Smooth muscle cell (in vitro differentiated cells): Measurements from ENCODE around the gene ZNF613. TPM values are rescaled to one million over a fixed set of nuclear protein-coding genes. Genes with fewer than 3 reads are reported as not detected.
"Not testable (repeated sequence)": the region's sequence is repeated elsewhere in the genome, so short reads cannot be mapped to it uniquely, and the experiment has no call there.

Source experiments
- DNase-seq: peaks from one replicate; lab custom pipeline; 2025; ENCODE audit not compliant: unreplicated experiment; lab: John Stamatoyannopoulos, UW
- H2AFZ ChIP-seq: fragments of 200-600 bp; sonication (generic); 2 replicates; pipeline ENCODE4 v1.6.0; 2016; ENCODE audit warnings: antibody characterized with exemption, low read depth, mild to moderate bottlenecking
- H3F3A ChIP-seq: fragments of 200-600 bp; sonication (generic); 2 replicates; pipeline ENCODE4 v1.6.0; 2017; ENCODE audit warnings: antibody characterized with exemption, low read depth
- H3K27ac ChIP-seq: fragments of 200-600 bp; sonication (generic); 2 replicates; pipeline ENCODE4 v1.5.1; 2016; ENCODE audit warnings: low read depth, mild to moderate bottlenecking
- H3K27me3 ChIP-seq: fragments of 200-600 bp; sonication (generic); 2 replicates; pipeline ENCODE4 v1.6.1; 2016; ENCODE audit warnings: low read depth, mild to moderate bottlenecking
- H3K36me3 ChIP-seq: fragments of 200-600 bp; sonication (generic); 2 replicates; pipeline ENCODE4 v1.5.1; 2016; ENCODE audit warnings: low read depth
- H3K4me1 ChIP-seq: fragments of 200-600 bp; sonication (generic); 2 replicates; pipeline ENCODE4 v1.5.1; 2016; ENCODE audit warnings: low read depth
- H3K4me2 ChIP-seq: fragments of 200-600 bp; sonication (generic); 2 replicates; pipeline ENCODE4 v1.6.0; 2016; ENCODE audit warnings: mild to moderate bottlenecking
- H3K4me3 ChIP-seq: fragments of 200-600 bp; sonication (generic); 2 replicates; pipeline ENCODE4 v1.5.1; 2016; ENCODE audit warnings: mild to moderate bottlenecking
- H3K79me2 ChIP-seq: fragments of 200-600 bp; sonication (generic); 2 replicates; pipeline ENCODE4 v1.6.0; 2016; ENCODE audit warnings: low read depth, mild to moderate bottlenecking
- H3K9ac ChIP-seq: fragments of 200-600 bp; sonication (generic); 2 replicates; pipeline ENCODE4 v1.6.0; 2016; ENCODE audit warnings: low read depth
- H3K9me3 ChIP-seq: fragments of 200-600 bp; sonication (generic); replicated peaks from 2 replicates; pipeline ENCODE4 v1.5.1; 2016; ENCODE audit warnings: low read depth
- H4K20me1 ChIP-seq: fragments of 200-600 bp; sonication (generic); 2 replicates; pipeline ENCODE4 v1.6.0; 2016; ENCODE audit warnings: low read depth
- WGBS: methylation state at CpG from one replicate; pipeline ENCODE4 v1.1.7; 2016; ENCODE audit warnings: low lambda C conversion rate; 5-methylcytosine and 5-hydroxymethylcytosine counted together
- polyA plus RNA-seq: library from polyadenylated mRNA; unstranded; fragments of >200 nt; fragmentation: Nextera tagmentation; extraction: Ambion mirVana; gene quantifications from 2 replicates; pipeline ENCODE4 v1.2.1, GENCODE V29; 2016
- total RNA-seq: library from RNA; depleted of rRNA; stranded (reverse); fragments of >200 nt; gene quantifications from 2 replicates; pipeline ENCODE4 v1.2.3, GENCODE V29; 2014
- TF ChIP-seq, protein P1 (sequence below): fragments of 200-600 bp; sonication (generic); IDR thresholded peaks from 2 replicates; pipeline ENCODE4 v1.5.1; 2017; ENCODE audit warnings: borderline replicate concordance, mild to moderate bottlenecking, antibody characterized with exemption; ENCODE audit not compliant: insufficient read depth, poor library complexity, severe bottlenecking

ZNF613 gene
- total and polyA plus RNA-seq, 2 experiments from 2014 or later, result 3.8 to 3.9 TPM

DNA sequence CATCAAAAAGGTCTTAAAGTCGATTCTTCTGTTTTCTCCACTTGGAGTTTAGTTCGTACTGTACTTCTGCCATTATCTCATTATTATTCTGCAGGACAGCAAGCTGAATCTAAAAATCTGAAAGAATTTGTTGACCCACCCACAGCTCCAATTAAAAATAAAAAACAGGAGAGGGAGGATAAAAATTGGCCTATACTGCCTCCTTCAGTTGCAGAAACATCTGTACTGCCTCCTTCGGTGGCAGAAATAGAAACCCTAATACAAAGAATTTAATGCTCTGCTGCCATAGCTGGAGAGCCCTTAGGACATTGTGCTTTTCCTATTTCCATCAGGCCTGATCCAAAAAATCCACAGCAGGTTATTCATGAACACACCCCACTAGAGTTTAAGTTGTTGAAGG is 49.6 kb downstream of the ZNF613 start:
- H3K4me2 ChIP-seq, result no peak overlapping the region
- no peak overlapping the region for H3K9ac ChIP-seq
- H3F3A ChIP-seq, result no peaks in the 10 kb centered on the region
- no peaks in the 10 kb centered on the region for H3K79me2 ChIP-seq
- no peak overlapping the region for H3K27ac ChIP-seq
- TF ChIP-seq, protein P1, sequence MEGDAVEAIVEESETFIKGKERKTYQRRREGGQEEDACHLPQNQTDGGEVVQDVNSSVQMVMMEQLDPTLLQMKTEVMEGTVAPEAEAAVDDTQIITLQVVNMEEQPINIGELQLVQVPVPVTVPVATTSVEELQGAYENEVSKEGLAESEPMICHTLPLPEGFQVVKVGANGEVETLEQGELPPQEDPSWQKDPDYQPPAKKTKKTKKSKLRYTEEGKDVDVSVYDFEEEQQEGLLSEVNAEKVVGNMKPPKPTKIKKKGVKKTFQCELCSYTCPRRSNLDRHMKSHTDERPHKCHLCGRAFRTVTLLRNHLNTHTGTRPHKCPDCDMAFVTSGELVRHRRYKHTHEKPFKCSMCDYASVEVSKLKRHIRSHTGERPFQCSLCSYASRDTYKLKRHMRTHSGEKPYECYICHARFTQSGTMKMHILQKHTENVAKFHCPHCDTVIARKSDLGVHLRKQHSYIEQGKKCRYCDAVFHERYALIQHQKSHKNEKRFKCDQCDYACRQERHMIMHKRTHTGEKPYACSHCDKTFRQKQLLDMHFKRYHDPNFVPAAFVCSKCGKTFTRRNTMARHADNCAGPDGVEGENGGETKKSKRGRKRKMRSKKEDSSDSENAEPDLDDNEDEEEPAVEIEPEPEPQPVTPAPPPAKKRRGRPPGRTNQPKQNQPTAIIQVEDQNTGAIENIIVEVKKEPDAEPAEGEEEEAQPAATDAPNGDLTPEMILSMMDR, result no peak
- no peaks in the 10 kb centered on the region for H4K20me1 ChIP-seq
- H3K36me3 ChIP-seq, result peaks cover 15% of the 10 kb centered on the region
- no peak overlapping the region for H2AFZ ChIP-seq
- no peak overlapping the region for H3K4me3 ChIP-seq
- H3K9me3 ChIP-seq, result peaks cover 14% of the 10 kb centered on the region
- 84% methylated on average over 3 of the region's 3 CpGs for WGBS
- no peaks in the 10 kb centered on the region for H3K27me3 ChIP-seq
- H3K4me1 ChIP-seq, result no peaks in the 10 kb centered on the region
- DNase-seq, result no peak

DNA sequence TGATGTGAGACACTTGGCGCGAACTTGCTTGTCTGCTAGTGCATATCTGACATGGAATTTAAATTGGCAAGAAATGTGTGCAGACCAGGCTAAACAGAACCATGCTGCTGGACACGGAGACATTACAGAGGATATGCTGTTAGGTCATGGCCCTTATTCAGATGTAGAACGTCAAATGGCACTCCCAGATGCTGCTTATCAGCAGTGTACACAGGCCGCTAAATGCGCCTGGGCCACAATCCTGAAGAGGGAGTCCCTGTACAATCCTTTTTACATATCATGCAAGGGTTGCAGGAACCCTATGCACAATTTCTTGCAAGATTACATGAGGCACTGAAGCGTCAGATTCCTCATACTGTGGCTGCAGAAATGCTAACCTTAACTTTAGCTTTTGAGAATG is 50.1 kb downstream of the ZNF613 start:
- Histone ChIP-seq H3K4me2 (no peak overlapping the region), H3K27me3 (no peaks in the 10 kb centered on the region), H3K4me1 (no peaks in the 10 kb centered on the region), H3K36me3 (peaks cover 10% of the 10 kb centered on the region), H3K4me3 (no peak overlapping the region), H3K9ac (no peak overlapping the region), H3K9me3 (peaks cover 9% of the 10 kb centered on the region), H4K20me1 (no peaks in the 10 kb centered on the region), H3K79me2 (no peaks in the 10 kb centered on the region), H3F3A (no peaks in the 10 kb centered on the region), H2AFZ (no peak overlapping the region), H3K27ac (no peak overlapping the region)
- 90% methylated on average over 7 of the region's 7 CpGs for WGBS
- no peak for DNase-seq
- TF ChIP-seq, protein P1, result no peak

DNA sequence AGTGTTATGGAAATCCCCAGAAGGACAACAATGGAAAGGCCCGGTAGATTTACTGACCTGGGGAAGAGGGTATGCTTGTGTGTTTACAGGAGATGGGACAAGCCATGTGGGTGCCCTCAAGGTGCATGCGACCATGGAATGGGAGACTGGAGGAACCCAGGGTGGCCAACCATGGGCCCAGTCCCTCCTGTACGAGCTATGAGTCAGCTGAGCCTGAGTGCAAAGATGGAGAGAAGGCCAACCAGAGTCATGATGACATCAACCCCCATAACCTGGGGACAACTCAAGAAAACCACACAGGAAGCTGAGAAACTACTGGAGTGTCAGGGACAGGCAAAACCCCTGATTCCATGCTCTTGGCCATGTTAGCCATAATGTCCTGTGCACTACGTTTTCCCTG is 51.6 kb downstream of the ZNF613 start:
- DNase-seq, result no peak
- H3K9me3 ChIP-seq, result peaks cover 9% of the 10 kb centered on the region
- H3K79me2 ChIP-seq, result no peaks in the 10 kb centered on the region
- H3K4me2 ChIP-seq, result no peak overlapping the region
- H2AFZ ChIP-seq, result no peak overlapping the region
- no peak overlapping the region for H3K9ac ChIP-seq
- no peaks in the 10 kb centered on the region for H3K4me1 ChIP-seq
- H3K4me3 ChIP-seq, result no peak overlapping the region
- no peaks in the 10 kb centered on the region for H3K27me3 ChIP-seq
- no peaks in the 10 kb centered on the region for H3F3A ChIP-seq
- no peaks in the 10 kb centered on the region for H3K36me3 ChIP-seq
- no peak overlapping the region for H3K27ac ChIP-seq
- TF ChIP-seq, protein P1, result no peak
- H4K20me1 ChIP-seq, result no peaks in the 10 kb centered on the region
- WGBS, result 79% methylated on average over 4 of the region's 4 CpGs

DNA sequence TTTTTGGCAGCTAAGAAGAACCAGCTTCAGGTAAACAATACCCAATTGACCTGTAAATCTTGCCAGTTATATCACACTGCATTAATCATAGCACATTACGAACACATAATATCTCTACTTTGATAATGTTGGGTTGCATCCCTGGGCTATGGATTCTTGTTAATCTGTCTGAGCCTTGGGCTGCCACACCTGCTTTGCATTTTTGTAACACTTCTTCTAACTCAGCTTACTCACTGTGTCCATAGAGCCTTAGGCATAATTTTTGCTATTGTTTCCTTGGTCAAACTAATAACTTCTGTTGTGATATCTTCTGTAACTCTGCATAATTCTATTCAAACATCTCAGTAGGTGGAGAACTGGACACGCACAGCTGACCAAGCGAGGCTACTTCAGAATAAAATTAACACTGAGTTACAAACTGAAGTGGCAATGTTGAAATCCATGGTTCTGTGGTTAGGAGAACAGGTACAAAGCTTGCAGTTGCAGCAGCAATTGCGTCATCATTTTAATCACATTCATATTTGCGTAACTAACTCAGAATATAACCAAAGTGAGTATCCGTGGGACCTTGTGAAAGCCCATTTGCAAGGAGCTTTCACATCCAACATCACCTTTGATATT is 53.0 kb downstream of the ZNF613 start:
- H2AFZ ChIP-seq, result no peak overlapping the region
- TF ChIP-seq, protein P1, result no peak
- peaks cover 12% of the 10 kb centered on the region for H3K9me3 ChIP-seq
- WGBS, result 85% methylated on average over 6 of the region's 6 CpGs
- H3K79me2 ChIP-seq, result peaks cover 10% of the 10 kb centered on the region
- no peak overlapping the region for H3K4me2 ChIP-seq
- no peaks in the 10 kb centered on the region for H3K27me3 ChIP-seq
- no peaks in the 10 kb centered on the region for H4K20me1 ChIP-seq
- no peak overlapping the region for H3K9ac ChIP-seq
- no peak overlapping the region for H3K4me3 ChIP-seq
- no peaks in the 10 kb centered on the region for H3K4me1 ChIP-seq
- no peak overlapping the region for H3K27ac ChIP-seq
- DNase-seq, result no peak
- no peaks in the 10 kb centered on the region for H3F3A ChIP-seq
- no peaks in the 10 kb centered on the region for H3K36me3 ChIP-seq

DNA sequence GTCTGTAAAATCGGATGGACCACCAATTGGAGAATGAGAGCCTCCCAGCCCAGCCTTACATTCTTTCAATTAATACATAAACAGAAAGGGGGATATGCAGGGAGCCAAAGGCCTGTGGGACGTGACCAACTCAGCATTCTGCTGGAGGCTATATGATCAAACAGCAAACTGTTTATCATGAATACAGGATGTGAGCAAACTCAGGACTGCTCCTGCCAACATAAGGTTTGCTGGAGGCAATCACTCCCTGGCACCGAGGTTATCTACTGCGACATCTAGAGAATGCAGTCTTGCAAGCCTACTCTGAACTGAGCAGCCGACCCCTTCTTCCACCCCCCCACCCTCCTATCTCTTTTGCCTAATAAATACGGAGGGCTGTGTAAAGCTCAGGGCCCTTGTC is 53.7 kb downstream of the ZNF613 start:
- not testable (repeated sequence) for H3K27ac ChIP-seq, DNase-seq, H3K4me1 ChIP-seq, H3K27me3 ChIP-seq, H4K20me1 ChIP-seq, H3K9ac ChIP-seq, H3K4me2 ChIP-seq, H2AFZ ChIP-seq, H3K9me3 ChIP-seq, H3F3A ChIP-seq, H3K36me3 ChIP-seq, H3K4me3 ChIP-seq
- H3K79me2 ChIP-seq, result peaks cover 16% of the 10 kb centered on the region
- 91% methylated on average over 6 of the region's 6 CpGs for WGBS
